ENCODE results near the gene PLXNC1.

The PLXNC1 gene

DNA sequence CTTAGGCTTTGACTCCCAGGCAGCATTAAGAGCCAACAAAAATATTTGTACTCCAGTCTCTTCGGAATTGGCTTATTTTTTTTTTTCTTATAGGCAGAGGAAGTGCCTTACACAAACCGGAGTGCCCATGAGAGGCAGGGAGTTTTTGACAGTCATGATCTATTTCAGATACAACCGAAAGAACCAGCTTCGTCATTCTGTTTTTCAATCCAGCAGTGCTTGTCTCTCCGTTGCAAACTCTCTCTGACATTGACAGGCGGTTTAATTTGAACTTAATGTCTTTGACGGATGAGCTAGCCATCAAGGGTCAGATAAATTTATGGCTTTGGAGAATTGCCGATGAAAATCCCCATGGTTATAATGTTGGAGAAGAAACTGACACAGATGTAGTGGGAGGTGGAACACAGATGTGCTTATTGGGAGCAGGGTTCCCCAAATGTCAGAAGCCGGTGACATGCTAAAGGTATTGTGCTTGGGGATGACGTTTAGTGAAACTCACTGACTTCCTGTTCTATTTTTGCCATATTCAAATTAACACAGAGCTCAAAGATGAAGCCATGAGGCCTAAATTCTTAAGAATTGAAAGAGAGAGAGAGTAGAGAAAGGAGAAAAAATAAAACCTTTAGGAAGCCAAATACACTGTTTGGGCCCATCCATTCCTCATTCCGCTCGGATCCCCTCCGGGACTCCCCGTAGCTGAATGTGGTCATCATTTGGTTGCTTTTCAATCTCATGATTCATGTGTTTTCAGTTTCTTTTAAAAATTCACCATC is 59.7 kb downstream of the PLXNC1 start:
- peak; percentile 75 for DNase-seq

DNA sequence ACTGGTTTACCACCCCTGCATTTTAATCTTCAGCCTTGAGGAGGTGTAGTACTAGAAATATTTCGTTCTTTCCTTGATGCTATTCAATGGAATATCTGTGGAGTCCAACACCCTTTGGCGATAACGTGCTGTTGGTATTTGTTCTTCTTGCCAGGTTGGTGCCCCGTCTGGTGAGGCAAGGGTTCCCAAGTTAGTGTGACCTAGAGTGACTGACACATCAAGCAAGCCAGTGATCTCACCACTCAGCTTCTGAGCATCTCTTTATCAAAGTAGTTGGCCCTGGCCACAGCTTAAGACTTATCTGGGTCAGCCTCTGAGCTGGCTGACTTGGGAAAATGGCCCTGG is 60.2 kb downstream of the PLXNC1 start:
- peak; percentile 68 for DNase-seq

DNA sequence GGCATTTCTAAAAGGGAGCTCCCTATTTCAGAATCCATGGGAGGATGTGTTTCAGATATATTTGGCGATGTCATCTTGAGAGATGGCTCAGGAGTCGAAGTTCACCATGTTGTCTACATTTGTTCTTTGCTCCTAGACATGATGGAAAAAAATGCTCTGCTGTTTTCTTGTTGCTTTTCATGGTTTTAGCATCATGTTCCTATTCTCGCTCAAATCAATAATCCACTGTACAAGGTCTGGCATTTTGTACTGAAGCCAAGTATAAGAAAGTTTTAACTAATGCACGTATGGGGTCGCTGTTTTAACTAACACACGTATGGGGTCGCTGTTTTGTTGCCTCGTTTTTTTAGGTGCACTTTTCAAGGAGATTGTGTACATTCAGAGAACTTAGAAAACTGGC is 60.9 kb downstream of the PLXNC1 start:
- no peak for DNase-seq

DNA sequence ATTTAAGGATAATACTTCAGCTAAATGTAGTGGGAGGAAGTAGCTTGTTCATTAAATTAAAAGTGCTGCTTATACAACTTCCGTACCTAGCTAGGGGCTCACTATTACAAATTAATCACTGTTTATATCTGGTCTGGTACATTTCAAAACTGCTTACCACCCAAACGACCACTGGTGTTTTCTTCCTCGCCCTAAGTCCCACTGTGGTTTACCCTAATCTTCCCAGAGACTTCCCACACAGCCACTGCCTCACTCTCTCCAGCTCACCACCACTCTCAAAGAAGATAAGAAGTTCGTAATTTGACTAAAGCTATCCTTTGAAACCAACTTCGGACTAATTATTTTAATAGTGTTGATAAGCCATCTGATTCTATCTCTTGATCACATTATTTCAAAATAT is 62.6 kb downstream of the PLXNC1 start:
- no peak for DNase-seq

DNA sequence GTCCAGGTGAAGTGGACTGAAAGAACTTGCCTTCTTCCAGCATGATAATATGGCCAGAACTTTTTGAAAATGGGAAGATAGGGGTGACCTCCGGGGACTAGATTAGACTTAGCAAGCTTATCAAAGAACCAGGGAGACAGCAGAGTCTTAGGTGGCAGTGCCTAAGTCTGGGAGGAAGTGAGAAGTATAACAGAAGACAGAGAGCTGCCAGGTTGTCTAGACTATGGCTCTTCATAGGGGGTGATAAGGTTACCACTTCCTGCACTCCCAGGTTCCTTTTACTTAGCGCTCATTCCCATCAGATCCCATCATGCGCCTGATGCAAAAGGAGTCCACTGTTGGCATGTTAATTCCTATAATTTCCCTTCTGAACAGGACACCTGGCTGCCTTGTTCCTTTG is 69.9 kb downstream of the PLXNC1 start:
- peak; percentile 1 for DNase-seq

DNA sequence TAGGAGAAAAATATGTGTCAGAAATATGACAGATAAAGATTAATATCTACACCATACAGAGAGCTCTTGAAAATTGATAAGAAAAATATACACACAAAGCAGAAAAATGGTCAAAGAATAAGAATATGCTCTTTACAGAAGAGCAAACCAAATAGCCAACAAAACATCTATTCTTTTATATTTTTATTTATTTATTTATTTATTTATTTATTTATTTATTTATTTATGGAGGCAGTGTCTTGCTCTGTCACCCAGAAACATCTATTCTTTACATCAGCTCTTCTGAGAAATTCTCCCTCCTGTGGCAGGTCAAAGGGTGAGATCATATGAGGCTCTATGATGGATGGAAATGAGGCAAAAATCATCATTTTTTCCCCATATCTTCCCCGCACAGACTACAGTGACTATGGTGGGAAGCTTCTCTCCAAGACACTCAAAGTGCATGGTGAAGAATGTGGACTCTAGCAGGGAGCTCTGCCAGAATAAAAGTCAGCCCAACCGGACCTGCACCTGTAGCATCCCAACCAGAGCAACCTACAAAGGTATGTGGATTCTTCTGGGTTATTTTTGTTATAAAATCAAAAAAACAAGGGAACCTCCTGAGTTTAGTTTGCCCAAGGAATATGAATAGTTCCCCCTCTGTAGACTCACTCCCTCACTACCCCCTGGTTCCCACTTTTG is 71.4 kb downstream of the PLXNC1 start:
- peak; percentile 11 for DNase-seq

DNA sequence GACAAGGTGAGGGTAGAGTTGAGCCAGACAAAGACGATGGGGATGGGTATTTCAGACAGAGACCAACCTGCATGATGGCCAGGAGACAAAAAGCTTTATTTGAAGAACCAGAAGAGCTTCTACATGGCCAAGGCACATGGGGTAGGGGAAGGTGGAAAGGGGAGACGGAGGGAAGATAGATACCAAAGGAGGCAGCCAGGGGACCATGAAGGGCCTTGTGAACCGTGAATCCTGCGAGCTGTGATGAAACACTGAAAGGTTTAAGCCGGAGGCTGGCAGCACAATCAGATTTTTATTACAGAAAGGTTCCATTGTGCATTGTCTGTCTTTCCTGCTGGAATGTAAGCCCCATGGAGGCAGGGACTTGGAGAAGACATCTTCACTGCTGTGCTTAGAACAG is 72.4 kb downstream of the PLXNC1 start:
- DNase-seq, result peak; percentile 19

DNA sequence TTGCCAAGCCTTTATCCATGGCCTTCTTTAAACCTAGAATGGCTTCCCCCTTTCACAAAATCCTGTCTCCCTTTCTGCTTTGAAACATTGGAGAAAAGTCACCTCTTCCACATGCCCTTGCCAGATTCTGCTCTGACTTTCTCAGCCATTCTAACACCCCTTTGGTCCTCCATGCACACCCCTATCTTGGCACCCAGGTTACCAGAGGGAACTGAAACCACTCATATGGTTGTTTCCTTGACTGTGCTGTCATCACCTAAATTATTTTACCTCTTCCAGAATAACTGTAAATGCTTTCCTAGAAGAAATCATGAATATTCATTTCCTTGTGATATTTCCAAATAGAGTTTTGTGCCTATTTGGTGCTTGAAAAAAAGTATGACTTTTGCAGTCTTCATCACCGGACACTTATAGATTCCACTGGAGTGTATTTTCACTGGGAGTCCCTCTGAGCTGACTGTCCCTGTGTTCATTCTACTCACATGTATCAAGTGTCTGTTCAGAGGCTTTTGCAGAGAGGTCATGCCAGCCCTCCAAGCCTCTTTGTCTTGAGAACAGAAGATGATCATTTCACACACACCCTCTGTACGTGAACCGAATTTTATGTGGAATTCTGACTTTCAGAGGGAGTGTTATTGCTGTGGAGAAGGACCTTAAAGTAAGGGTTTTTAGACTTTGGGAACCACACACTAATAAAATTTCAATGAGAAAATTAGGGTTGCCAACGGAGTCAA is 74.1 kb downstream of the PLXNC1 start:
- DNase-seq, result peak; percentile 26

DNA sequence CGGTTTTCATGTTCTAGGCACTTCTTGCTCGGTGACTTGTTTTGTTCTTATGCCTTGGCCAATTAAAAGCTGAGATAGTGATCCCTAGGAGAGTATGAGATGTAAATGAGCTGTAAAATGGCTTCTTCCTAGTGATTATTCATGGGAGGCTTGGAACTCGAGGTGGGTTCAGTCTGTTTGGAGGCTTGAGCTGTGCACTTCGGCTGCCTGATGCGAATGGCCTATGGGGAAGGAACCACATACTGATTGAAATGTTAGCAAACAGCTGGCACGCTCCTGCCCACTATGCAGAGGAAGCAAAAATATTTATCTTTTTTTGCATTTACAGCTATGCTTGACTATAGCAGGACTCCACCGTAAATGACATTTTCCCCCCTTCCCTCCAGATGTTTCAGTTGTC is 75.5 kb downstream of the PLXNC1 start:
- DNase-seq, result no peak

DNA sequence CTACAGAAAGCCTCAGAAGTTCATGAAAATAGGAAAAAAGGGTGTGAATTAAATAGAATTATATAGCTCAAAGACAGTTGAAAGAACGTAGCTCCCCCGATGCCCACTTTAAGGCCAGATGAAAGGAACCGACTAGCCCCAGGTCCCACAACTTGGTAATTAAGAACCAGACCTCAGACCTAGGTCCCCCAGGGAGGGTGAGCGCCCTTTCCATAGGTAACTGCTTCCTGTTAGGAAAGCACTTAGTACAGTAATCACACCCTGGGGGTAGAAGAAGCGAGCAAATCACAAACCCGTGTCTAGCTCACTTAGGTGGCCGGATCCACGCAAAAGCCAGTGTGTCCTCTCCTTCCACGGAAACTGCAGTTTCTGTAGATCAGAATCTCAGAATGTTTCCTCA is 77.1 kb downstream of the PLXNC1 start:
- peak; percentile 24 for DNase-seq

DNA sequence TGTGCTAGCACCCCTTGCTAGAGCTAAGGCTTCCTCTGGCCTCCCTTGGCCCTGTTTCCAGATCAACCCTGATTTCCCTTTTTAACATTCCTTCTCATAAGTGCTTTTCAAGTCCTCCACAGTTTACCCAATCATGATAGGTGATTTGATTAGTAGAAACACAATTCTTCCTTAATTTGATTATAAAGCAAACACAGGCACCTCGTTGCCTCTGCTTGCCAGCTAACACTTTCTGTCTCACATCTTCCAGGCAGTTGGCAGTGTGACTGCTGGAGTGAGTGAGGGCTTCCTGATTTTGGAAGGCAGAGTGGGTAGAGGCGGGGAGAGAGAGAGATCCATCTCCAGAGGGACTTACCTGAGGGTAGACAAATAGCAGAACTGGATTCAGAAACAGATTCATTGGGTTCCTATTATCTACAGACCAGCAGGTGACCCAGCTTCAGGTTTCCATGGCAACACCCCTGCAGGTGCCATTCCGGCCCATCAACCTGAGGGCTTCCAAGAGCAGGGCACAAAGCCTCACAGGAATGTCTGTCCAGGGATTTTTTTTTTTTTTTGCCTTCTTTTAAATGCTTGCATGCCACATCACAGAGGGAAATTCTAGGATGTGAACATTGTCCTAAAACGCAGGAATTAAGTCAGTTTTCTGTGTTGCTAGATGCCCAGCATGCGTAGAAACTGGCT is 77.7 kb downstream of the PLXNC1 start:
- DNase-seq, result peak; percentile 46

DNA sequence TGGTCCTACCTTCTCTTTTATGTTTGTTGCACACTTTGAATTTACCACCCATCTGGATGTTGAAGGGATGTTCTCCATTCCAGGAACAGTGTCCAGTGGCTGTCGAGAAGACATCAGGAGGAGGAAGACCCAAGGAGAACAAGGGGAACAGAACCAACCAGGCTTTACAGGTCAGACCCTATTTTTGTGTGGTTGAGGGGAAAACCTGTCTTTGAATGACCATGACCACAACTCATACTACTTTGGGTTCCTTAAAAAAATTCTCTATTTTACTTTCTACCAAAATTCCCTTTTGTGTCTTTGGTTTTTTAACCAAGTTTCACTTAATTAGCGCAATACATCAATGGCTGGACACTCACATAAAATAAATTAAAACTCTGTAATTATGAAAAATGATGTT is 78.7 kb downstream of the PLXNC1 start:
- no peak for DNase-seq

DNA sequence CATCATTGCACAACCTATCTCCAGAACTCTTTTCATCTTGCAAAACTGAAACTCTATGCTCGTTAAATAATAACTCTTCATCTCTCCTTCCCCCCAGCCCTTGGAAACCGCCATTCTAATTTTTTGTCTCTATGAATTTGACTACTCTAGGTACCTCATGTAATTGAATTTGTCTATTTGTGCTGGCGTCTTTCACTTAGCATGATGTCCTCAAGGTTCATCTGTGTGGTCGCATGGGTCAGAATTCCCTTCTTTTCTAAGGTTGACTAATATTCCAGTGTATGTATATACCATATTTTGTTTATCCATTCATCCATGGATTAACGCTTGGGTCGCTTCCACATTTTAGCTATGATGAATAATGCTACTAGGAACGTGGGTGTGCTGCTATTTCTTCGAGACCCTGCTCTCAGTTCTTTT is 80.1 kb downstream of the PLXNC1 start:
- no peak for DNase-seq

DNA sequence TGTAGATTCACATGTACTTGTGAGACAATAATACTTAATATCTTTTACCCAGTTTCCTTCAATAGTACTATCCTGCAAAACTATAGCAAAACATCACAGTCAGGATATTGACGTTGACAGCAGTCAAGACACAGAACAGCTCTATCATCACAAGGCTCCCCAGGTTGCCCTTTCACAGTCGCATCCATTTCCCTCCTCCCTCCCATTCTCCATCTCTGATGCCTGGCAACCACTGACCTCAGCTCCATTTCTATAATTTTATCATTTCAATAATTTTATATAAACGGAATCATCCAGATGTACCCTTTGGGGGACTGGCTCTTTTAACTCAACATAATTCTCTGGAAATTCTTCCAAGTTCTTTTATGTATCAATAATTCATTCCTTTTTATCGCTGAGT is 81.5 kb downstream of the PLXNC1 start:
- peak; percentile 3 for DNase-seq

DNA sequence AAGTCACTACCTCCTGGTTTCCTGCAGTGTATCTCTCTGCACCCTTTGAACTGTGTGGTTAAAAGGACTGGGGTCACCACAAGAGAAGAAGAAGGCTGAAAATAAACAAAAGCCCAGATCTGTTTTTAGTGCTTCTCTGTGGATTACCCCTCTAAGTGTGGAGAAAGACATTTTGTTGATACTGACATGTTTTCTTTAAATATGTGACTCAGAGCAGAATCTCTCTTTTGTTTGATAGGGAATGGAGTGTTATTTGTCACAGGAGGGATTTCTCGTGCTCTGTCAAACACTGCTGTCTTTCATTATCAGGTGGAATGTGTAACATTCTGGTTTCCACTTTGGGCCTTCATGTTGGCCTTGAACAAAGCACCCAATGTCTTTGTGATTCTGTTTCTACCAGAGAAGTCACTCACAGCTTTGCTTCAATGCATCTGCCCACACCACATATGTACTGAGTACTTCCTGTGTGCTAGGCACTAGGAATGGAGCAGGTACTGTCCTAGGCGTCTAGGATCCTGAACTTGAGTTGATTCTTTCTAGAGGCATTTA is 82.1 kb downstream of the PLXNC1 start:
- DNase-seq, result peak; percentile 52

DNA sequence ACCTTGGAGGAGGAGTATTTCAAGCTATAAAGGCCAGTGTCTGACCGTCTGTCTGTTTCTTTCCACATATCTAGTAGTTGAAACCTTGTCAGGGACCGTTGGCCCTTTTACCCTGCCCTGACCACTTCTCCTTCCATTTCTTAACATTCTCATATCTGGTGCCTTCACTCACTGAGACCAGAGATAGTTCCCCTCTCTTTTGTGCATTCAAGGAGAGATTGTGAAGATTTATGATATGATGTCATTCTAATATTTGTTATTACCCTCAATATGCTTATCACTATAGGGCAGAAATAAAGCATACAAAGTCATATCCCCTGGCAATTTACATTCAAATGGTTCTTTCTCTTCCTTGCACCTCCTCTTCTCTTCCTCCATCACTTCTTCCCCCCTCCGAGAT is 83.3 kb downstream of the PLXNC1 start:
- no peak for DNase-seq

DNA sequence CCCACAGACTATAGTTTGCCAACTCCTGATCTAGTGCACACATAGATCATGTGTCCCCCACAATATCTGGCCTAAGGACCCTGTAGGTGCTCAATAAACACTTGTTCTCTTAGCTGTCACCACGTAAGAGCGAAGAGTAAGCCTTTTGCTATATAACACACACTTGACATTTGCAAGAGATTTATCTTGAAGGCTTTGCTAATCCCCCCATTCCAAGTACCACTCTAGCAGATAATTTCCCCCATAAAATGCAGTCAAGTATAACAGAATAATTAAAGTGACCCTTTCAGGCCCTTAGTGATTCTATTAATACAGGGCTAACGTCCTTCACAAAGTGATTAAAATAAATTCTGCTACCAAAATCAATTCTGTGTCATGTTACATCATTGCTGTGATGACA is 87.5 kb downstream of the PLXNC1 start:
- DNase-seq, result no peak

DNA sequence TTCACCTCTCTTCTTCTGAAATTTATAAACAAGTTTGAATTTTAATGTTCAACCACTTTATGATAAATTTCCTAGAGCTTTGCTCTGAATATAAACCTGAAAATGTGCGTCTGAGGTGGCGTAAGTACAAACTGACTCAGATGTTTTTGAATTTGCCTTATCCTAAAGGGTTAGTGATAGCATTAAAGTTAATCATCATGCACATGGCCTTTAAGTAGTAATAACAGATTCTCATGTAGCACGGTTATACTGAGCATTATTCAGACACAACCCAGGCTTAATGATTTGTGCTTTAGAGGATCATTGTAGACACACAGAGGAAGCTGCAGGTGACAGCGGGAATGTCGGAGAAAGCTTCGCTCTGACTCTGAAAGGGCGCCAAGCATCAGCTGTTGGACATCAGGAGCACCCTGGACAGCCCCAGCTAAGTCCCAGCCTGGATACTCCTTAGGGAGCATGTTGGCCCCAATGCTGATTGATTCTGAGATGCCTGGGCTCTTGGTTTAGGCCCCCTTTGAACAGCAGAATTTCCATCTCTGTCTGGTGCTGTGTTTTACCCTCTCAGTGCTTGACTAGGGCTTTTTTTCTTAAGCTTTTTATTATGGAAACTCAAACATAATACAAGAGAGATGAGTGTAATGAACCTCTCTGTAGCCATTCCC is 91.1 kb downstream of the PLXNC1 start:
- DNase-seq, result peak; percentile 21

DNA sequence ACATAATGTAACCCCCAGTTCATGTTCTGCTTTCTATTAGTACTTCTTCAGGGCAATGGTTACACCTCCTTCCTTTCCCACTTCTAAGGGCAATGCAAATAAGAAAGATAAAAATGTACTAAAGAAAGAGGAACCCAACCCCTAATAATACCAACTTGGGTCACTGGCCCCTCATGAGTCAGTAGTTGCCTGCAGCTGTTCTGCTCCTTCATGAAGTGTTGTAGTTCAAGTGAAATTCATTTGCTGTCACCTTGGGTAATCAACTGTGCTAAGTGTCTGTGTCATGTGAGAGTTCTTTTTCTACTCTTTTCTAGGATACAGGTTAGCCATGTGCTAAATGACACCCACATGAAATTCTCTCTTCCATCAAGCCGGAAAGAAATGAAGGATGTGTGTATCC is 91.8 kb downstream of the PLXNC1 start:
- DNase-seq, result no peak

DNA sequence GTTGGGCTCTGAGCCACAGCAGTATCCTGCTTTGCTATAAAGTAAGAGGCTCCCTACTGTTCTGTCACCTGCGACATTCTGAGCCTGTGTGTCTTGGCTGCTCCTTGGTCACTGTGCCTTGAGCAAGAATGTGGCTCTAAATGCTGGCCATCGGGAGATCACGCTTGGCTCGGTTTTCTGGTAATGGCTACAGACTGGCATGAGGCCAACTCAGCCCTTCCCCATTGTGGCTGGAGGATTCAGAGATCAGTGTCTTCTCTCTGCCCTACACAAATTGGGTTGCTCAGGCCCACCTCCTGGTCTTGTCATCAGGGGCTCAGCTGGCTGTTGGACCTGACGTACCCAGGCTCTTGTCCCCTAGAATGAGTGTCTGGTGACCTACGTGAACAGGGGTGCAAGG is 94.5 kb downstream of the PLXNC1 start:
- DNase-seq, result peak; percentile 47

DNA sequence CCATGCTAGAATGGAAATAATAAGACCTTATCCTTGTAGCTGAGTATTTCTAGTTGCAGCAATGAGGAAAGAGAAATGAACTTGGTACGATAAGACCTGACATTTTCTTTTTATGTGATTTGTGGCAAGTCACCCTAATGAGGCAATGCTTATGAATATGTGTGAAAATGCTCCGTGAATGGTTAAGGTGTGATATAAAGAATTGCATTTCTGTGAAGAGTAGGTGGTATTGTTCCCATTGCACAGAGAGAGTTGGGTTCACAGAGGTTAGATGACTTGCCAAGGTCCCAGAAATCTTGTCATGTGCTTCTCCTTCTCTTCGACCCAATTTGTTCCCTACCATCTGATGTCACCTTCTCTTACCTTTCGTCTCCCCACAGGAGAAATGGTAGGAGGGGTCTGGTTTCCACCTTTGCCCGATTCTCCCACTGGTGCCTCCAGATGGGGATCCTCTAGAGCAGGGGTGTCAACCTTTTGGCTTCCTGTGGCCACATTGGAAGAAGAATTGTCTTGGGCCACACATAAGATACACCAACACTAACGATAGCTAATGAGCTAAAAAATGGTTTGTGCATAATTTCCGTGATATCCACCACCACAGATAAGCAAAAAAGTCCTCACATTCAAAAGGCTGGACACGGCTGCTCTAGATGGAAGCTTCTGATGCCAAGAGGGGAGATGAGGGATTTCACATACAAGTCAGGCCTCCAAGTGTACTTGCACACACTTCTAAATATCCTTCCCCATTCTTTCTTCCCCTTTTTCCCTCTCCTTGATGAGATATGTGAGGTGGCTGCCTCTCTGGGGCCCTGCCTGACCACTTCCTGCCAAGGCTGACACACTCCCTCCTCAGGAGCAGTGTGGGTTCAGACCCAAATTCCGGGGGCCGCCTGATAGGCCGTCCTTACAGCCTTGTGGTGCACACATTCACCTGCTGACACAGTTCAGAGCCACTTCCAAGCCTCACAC is 96.1 kb downstream of the PLXNC1 start:
- DNase-seq, result peak; percentile 73

All from activated CD8-positive, alpha-beta memory T cell treated with anti-CD3 and anti-CD28 coated beads for 24 hours (primary cell).